ENCODE results near the gene ZNHIT1. TPM values are rescaled to one million over a fixed set of nuclear protein-coding genes. Genes with fewer than 3 reads are reported as not detected.

Gene ZNHIT1
- polyA plus RNA-seq, 1 donor (not counting 4 experiments of a cell fraction or from before 2014, with no cell fraction given), result 46.4 TPM

DNA sequence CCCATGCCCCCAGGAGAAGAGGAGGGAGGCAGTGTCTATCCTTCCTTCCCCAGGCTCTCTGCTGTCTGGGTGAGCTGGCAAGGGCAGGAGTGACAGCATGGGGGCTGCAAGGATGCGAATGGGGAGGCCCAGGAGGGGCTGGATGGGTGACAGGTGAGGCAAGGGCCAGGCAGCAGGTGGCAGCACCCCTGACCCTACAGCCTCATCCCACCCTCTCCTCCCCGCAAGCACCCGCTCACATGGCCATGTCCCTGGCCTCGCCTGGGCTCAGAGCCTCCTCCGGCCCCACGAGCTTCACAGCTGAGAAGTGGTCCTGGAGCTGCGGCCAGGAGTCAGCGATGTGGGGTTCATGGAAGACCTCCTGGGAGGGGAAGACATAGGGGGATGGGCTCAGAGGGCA lies 6.0 kb upstream of the ZNHIT1 start:
- dilution Hi-C loops (cut with MboI; ENCODE audit: extremely low pct_ligation_motif_present, low sequenced_read_pairs), result no loop called here
- Histone ChIP-seq H3K4me3 (ENCODE audit: control insufficient read depth in 2 of 3, extremely low read depth in 1 of 3, insufficient read depth in 2 of 3, low read depth in 1 of 3, low read length in 3 of 3) (no peak overlapping the region), H3K9ac (ENCODE audit: control insufficient read depth, extremely low read depth, insufficient read depth, low read length) (no peak overlapping the region), H3K4me2 (ENCODE audit: control insufficient read depth, extremely low read depth, insufficient read depth, low read depth, low read length) (no peak overlapping the region), H3K9me3 (ENCODE audit: control insufficient read depth, low read depth, low read length) (no peaks in the 10 kb centered on the region), H3K36me3 (ENCODE audit: control insufficient read depth in 2 of 2, extremely low read depth in 1 of 2, insufficient read depth in 2 of 2, low read length in 2 of 2) (peaks cover 23 to 35% of the 10 kb centered on the region in 2 experiments), H3K9me1 (ENCODE audit: control insufficient read depth, extremely low read depth, insufficient read depth, low read length) (no peaks in the 10 kb centered on the region), H3K27ac (ENCODE audit: control insufficient read depth, insufficient read depth, low read length) (no peak overlapping the region), H3K79me2 (ENCODE audit: control insufficient read depth, insufficient read depth, low read length) (peaks cover 17% of the 10 kb centered on the region), H3K27me3 (ENCODE audit: control insufficient read depth, extremely low read depth, insufficient read depth, low read length) (no peaks in the 10 kb centered on the region), H4K20me1 (ENCODE audit: control insufficient read depth, extremely low read depth, insufficient read depth, low read length) (no peaks in the 10 kb centered on the region), H2AFZ (ENCODE audit: control insufficient read depth, low read length) (no peak overlapping the region), H3K4me1 (ENCODE audit: control insufficient read depth, extremely low read depth, insufficient read depth, low read length) (peaks cover 8% of the 10 kb centered on the region)
- DNase-seq (ENCODE audit: low read depth, low spot score) (no peak), FAIRE-seq (no peak)
- no peak for TF ChIP-seq EZH2 (IDR thresholded peaks at IDR 0.05; ENCODE audit: low read length)
- TF ChIP-seq, protein P1, sequence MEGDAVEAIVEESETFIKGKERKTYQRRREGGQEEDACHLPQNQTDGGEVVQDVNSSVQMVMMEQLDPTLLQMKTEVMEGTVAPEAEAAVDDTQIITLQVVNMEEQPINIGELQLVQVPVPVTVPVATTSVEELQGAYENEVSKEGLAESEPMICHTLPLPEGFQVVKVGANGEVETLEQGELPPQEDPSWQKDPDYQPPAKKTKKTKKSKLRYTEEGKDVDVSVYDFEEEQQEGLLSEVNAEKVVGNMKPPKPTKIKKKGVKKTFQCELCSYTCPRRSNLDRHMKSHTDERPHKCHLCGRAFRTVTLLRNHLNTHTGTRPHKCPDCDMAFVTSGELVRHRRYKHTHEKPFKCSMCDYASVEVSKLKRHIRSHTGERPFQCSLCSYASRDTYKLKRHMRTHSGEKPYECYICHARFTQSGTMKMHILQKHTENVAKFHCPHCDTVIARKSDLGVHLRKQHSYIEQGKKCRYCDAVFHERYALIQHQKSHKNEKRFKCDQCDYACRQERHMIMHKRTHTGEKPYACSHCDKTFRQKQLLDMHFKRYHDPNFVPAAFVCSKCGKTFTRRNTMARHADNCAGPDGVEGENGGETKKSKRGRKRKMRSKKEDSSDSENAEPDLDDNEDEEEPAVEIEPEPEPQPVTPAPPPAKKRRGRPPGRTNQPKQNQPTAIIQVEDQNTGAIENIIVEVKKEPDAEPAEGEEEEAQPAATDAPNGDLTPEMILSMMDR (optimal IDR thresholded peaks at IDR 0.05 in 1 of 3, IDR thresholded peaks at IDR 0.05 in 1 of 3, conservative IDR thresholded peaks at IDR 0.05 in 1 of 3; ENCODE audit: extremely low read depth in 1 of 3, insufficient read depth in 2 of 3, low read length in 3 of 3), result no peak

- no peaks in the 10 kb centered on the region for H4K20me1 ChIP-seq (ENCODE audit: control insufficient read depth, extremely low read depth, insufficient read depth, low read length)
- FAIRE-seq, result no peak
- no peaks in the 10 kb centered on the region for H3K9me1 ChIP-seq (ENCODE audit: control insufficient read depth, extremely low read depth, insufficient read depth, low read length)
- H3K79me2 ChIP-seq (ENCODE audit: control insufficient read depth, insufficient read depth, low read length), result peaks cover 47% of the 10 kb centered on the region
- peak overlapping the region; percentile 91 for H3K4me2 ChIP-seq (ENCODE audit: control insufficient read depth, extremely low read depth, insufficient read depth, low read depth, low read length)
- H3K4me3 ChIP-seq (ENCODE audit: control insufficient read depth in 2 of 3, extremely low read depth in 1 of 3, insufficient read depth in 2 of 3, low read depth in 1 of 3, low read length in 3 of 3), result peak overlapping the region; percentile 81 to 94 (median 91)
- DNase-seq (ENCODE audit: low read depth, low spot score), result no peak
- dilution Hi-C loops (cut with MboI; ENCODE audit: extremely low pct_ligation_motif_present, low sequenced_read_pairs), result no loop called here
- H3K27ac ChIP-seq (ENCODE audit: control insufficient read depth, insufficient read depth, low read length), result peak overlapping the region; percentile 78
- peak overlapping the region; percentile 67 for H2AFZ ChIP-seq (ENCODE audit: control insufficient read depth, low read length)
- no peak for TF ChIP-seq EZH2 (IDR thresholded peaks at IDR 0.05; ENCODE audit: low read length)
- TF ChIP-seq, protein P1 (optimal IDR thresholded peaks at IDR 0.05 in 1 of 3, IDR thresholded peaks at IDR 0.05 in 1 of 3, conservative IDR thresholded peaks at IDR 0.05 in 1 of 3; ENCODE audit: extremely low read depth in 1 of 3, insufficient read depth in 2 of 3, low read length in 3 of 3), result no peak
- H3K4me1 ChIP-seq (ENCODE audit: control insufficient read depth, extremely low read depth, insufficient read depth, low read length), result peaks cover 14% of the 10 kb centered on the region
- peak overlapping the region; percentile 85 for H3K9ac ChIP-seq (ENCODE audit: control insufficient read depth, extremely low read depth, insufficient read depth, low read length)
- no peaks in the 10 kb centered on the region for H3K27me3 ChIP-seq (ENCODE audit: control insufficient read depth, extremely low read depth, insufficient read depth, low read length)
- H3K36me3 ChIP-seq (ENCODE audit: control insufficient read depth in 2 of 2, extremely low read depth in 1 of 2, insufficient read depth in 2 of 2, low read length in 2 of 2), result peaks cover 16 to 17% of the 10 kb centered on the region in 2 experiments
- H3K9me3 ChIP-seq (ENCODE audit: control insufficient read depth, low read depth, low read length), result no peaks in the 10 kb centered on the region
Observed at GRCh38 chr7:101216001-101216859, 1.7 kb upstream of the ZNHIT1 start.
